Endothelial cell (in vitro differentiated cells): ENCODE data around the gene TM9SF1. TPM values are rescaled to one million over a fixed set of nuclear protein-coding genes. Genes with fewer than 3 reads are reported as not detected.

ENCODE experiments used
- DNase-seq: peaks from one replicate; pipeline ENCODE4 v3.0.0; 2021; ENCODE audit warnings: low spot score
- H3K27ac Mint-ChIP-seq: one replicate; pipeline ENCODE4 v1.8.0; 2021; ENCODE audit warnings: mixed read lengths, inconsistent platforms; ENCODE audit not compliant: unreplicated experiment
- H3K27me3 Mint-ChIP-seq: one replicate; pipeline ENCODE4 v1.8.0; 2021; ENCODE audit warnings: mild to moderate bottlenecking, moderate library complexity, mixed read lengths, inconsistent platforms; ENCODE audit not compliant: unreplicated experiment
- H3K36me3 Mint-ChIP-seq: one replicate; pipeline ENCODE4 v1.8.0; 2021; ENCODE audit warnings: mild to moderate bottlenecking, low read depth, mixed read lengths, inconsistent platforms; ENCODE audit not compliant: unreplicated experiment
- H3K4me1 Mint-ChIP-seq: one replicate; pipeline ENCODE4 v1.8.0; 2021; ENCODE audit warnings: mild to moderate bottlenecking, mixed read lengths, inconsistent platforms; ENCODE audit not compliant: unreplicated experiment
- H3K4me3 Mint-ChIP-seq: one replicate; pipeline ENCODE4 v1.8.0; 2021; ENCODE audit warnings: mild to moderate bottlenecking, mixed read lengths, inconsistent platforms; ENCODE audit not compliant: unreplicated experiment
- H3K9me3 Mint-ChIP-seq: one replicate; pipeline ENCODE4 v1.8.0; 2021; ENCODE audit warnings: mixed read lengths, inconsistent platforms; ENCODE audit not compliant: unreplicated experiment
- CTCF ChIP-seq: fragments of 200-600 bp; sonication (generic); IDR thresholded peaks from one replicate; pipeline ENCODE4 v1.5.0; 2021; ENCODE audit warnings: antibody characterized with exemption; ENCODE audit not compliant: unreplicated experiment
- long read RNA-seq: library from polyadenylated mRNA; unstranded; transcript quantifications from one replicate; pipeline ENCODE4 v2.0.0, GENCODE V29; 2020; ENCODE audit not compliant: unreplicated experiment
- total RNA-seq: library from RNA; stranded (reverse); fragmentation: NEBNext Ultra II Directional; extraction: Animal tissue kit (Norgen Biotek cat#: 25700); gene quantifications from one replicate; pipeline ENCODE4 v1.2.1, GENCODE V29; 2021; ENCODE audit not compliant: unreplicated experiment

Gene TM9SF1, protein sequence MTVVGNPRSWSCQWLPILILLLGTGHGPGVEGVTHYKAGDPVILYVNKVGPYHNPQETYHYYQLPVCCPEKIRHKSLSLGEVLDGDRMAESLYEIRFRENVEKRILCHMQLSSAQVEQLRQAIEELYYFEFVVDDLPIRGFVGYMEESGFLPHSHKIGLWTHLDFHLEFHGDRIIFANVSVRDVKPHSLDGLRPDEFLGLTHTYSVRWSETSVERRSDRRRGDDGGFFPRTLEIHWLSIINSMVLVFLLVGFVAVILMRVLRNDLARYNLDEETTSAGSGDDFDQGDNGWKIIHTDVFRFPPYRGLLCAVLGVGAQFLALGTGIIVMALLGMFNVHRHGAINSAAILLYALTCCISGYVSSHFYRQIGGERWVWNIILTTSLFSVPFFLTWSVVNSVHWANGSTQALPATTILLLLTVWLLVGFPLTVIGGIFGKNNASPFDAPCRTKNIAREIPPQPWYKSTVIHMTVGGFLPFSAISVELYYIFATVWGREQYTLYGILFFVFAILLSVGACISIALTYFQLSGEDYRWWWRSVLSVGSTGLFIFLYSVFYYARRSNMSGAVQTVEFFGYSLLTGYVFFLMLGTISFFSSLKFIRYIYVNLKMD
- 41.8 TPM for total RNA-seq
- long read RNA-seq, transcript TM9SF1-201 (6 exons, 2,452 nt): major isoform, 17 of 39 reads
- long read RNA-seq, partial matches to known transcripts: 18 of 39 reads
- long read RNA-seq, other reads (novel, unspliced or antisense): 1 of 39 reads

GRCh38 chr14:24195186-24196070 is at the start of gene TM9SF1:
Gene TM9SF1 (minus strand): TSS chr14:24195441. CDS start chr14:24195019, 422 bp downstream.
- Mint-ChIP-seq H3K4me1 (peaks cover 24% of the 10 kb centered on the region), H3K27me3 (peaks cover 21% of the 10 kb centered on the region), H3K9me3 (no peaks in the 10 kb centered on the region), H3K4me3 (peak within 1 kb of the TSS; percentile 97), H3K27ac (peak within 1 kb of the TSS; percentile 98), H3K36me3 (peaks cover 33% of the 10 kb centered on the region)
- TF ChIP-seq CTCF: no peak
- peak; percentile 77 for DNase-seq

DNA sequence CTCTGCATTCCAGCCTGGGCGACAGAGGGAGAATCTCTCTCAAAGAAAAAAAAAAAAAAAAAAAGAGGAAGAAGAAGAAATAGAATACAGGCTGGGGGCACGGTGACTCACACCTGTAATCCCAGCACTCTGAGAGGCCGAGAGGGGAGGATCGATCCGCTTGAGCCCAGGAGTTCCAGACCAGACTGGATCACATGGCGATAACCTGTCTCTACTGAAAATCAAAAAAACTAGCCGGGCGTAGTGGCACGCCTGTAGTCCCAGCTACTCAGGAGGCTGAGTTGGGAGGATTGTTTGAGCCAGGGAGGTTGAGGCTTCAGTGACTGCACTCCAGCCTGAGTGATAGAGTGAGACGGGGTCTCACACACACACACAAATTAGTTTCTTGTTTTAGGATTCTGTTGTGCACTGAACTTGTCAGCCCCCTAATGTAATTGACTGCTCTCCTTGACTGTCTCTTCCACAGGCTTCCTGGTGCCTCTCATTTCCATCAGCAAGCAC is 48.1 kb upstream of the TM9SF1 start:
- no peak for TF ChIP-seq CTCF
- no peaks in the 10 kb centered on the region for H3K9me3 Mint-ChIP-seq
- H3K36me3 Mint-ChIP-seq: peaks cover 15% of the 10 kb centered on the region
- H3K4me1 Mint-ChIP-seq: peaks cover 7% of the 10 kb centered on the region
- no peak for DNase-seq
- H3K4me3 Mint-ChIP-seq: peak overlapping the region; percentile 94
- H3K27me3 Mint-ChIP-seq: peaks cover 11% of the 10 kb centered on the region
- H3K27ac Mint-ChIP-seq: peak overlapping the region; percentile 100

GRCh38 chr14:24241829-24242443 is 46.7 kb upstream of the TM9SF1 start:
- peak; percentile 92 for DNase-seq
- peaks cover 30% of the 10 kb centered on the region for H3K36me3 Mint-ChIP-seq
- TF ChIP-seq CTCF: peak; percentile 63
- peak overlapping the region; percentile 94 for H3K4me3 Mint-ChIP-seq
- peak overlapping the region; percentile 100 for H3K27ac Mint-ChIP-seq
- peaks cover 7% of the 10 kb centered on the region for H3K4me1 Mint-ChIP-seq
- no peaks in the 10 kb centered on the region for H3K9me3 Mint-ChIP-seq
- peaks cover 11% of the 10 kb centered on the region for H3K27me3 Mint-ChIP-seq

GRCh38 chr14:24240110-24240918 is 45.1 kb upstream of the TM9SF1 start:
- Mint-ChIP-seq H3K27ac (no peak overlapping the region), H3K9me3 (no peaks in the 10 kb centered on the region), H3K4me3 (peak overlapping the region; percentile 59), H3K4me1 (peaks cover 7% of the 10 kb centered on the region), H3K27me3 (peaks cover 11% of the 10 kb centered on the region), H3K36me3 (peaks cover 41% of the 10 kb centered on the region)
- no peak for DNase-seq
- no peak for TF ChIP-seq CTCF
